ENCODE measurements around the gene OSBPL2. TPM values are rescaled to one million over a fixed set of nuclear protein-coding genes. Genes with fewer than 3 reads are reported as not detected.

OSBPL2 gene
- total RNA-seq, 1 experiment from 2014 or later: 115 TPM

DNA sequence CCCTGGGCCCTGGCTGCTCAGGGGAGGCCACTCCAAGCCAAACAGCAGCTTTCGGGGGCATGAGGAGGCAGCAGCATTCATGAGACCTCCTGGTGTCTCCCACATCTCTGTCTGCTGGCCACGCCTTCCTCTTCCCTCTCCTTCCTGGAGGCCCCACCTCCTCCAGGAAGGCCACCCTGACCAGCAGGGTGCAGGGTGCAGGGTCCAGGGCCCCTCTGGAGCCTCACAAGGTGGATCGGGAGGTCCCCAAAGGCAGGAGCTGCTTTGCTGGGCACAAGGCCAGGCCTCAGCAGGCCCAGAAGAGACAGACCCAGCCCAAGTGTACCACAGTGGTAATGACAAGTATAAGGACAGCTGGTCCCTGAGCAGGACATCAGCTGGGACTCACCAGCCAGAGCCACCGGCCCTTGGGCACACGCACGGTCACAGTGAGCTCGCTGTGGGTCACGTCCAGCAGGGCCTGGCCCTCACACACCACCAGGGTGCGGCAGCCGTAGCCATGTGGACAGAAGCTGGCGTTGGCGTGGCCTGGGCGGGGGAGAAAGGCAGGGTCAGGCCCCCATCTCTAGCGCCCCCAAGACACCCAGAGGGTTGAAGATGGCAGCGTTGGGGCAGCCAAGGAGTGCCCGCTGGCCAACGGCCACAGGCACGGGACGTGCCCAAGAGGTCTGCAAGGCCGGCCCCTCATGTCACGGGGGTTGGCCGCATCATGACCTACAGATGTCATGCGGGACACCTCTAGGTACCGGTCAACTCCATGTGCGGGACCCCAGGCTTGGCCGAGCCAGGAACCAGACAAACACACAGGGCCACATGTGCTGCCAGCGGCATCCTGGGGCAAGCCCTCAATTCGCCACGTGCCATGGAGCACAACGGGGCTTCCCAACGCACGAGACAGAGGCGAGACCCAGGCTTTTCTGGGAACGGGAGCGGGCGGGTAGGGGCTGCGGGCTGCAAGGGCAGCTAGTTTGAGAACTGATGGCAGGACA, 91.4 kb downstream of the OSBPL2 start:
- Mint-ChIP-seq H3K27me3 (ENCODE audit: unreplicated experiment) (no peaks in the 10 kb centered on the region), H3K9me3 (ENCODE audit: low read depth, unreplicated experiment) (no peaks in the 10 kb centered on the region), H3K4me3 (ENCODE audit: low read depth, unreplicated experiment) (no peak overlapping the region), H3K4me1 (ENCODE audit: low read depth, unreplicated experiment) (no peaks in the 10 kb centered on the region), H3K27ac (ENCODE audit: unreplicated experiment) (no peak overlapping the region), H3K36me3 (ENCODE audit: insufficient read depth, unreplicated experiment) (peaks cover 92% of the 10 kb centered on the region)
- CTCF ChIA-PET: interaction anchor here (0.6 to 2.9 kb wide), 2 partner anchors 53 to 1426 kb away, joined by 8 to 14 read pairs; no protein-coding TSS in a partner anchor
- TF ChIP-seq CTCF (IDR thresholded peaks at IDR 0.05; ENCODE audit: unreplicated experiment): peak; percentile 13
- no peak for DNase-seq
- intact Hi-C loops (cut with micrococcal nuclease; ENCODE audit: unreplicated experiment): no loop called here
- BruUV-seq (replicated peaks): no TSS peak

DNA sequence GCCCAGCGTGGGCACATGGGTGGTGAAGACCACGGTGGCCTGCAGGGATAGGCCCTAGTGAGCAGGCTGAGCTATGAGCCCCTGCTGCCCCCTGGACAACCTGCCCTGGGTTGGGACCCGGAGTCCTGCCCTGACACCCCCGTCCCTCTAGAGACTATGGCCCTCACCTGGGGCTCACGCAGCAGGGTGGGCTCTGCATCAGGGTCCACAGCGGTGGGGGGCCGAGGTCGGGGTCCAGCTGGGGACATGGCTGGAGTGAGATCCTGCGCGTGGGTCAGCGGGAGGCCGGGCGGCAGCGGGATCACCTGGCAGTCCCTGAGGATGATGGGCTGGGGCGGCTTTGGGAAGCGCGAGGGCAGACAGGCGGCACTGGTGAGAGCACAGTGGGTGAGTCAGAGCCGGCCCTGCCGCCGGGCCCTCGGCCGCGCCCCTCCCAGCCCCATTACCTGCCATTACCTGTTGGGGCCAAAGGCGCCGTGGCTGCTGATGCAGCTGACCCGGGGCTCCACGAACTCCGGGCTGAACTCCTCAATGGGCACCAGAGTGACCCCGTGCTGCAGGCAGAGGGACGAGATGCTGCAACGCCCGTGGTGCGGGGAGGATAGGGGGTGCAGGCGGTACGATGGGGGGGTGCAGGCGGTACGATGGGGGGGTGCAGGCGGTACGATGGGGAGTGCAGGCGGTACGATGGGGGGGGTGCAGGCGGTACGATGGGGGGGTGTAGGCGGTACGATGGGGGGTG, 92.4 kb downstream of the OSBPL2 start:
- CTCF ChIA-PET: no interaction called here
- no peak for TF ChIP-seq CTCF (IDR thresholded peaks at IDR 0.05; ENCODE audit: unreplicated experiment)
- Mint-ChIP-seq H3K27ac (ENCODE audit: unreplicated experiment) (no peak overlapping the region), H3K4me3 (ENCODE audit: low read depth, unreplicated experiment) (no peak overlapping the region), H3K36me3 (ENCODE audit: insufficient read depth, unreplicated experiment) (peaks cover 88% of the 10 kb centered on the region), H3K4me1 (ENCODE audit: low read depth, unreplicated experiment) (no peaks in the 10 kb centered on the region), H3K9me3 (ENCODE audit: low read depth, unreplicated experiment) (no peaks in the 10 kb centered on the region), H3K27me3 (ENCODE audit: unreplicated experiment) (no peaks in the 10 kb centered on the region)
- BruUV-seq (replicated peaks): TSS peak; percentile 8
- intact Hi-C loops (cut with micrococcal nuclease; ENCODE audit: unreplicated experiment): no loop called here
- DNase-seq: no peak

DNA sequence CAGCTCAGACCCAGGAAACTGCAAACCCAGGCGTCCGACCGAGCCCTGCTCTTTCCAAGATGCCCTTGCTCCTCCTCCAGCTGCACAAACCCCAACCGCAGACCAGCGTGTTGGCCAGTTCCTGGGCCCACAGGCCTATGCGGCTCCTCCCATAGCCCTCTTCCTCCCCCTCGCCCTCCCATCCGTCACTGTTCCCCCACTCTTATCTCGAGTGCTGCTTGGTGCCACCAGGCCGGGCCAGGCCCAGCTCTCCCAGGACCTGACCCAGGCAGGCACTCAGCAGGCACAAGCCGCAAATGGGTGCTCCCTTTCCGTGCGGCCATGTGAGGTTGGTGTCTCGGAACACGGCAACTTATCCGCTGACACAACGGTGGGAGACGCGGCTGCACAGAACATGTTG, 93.0 kb downstream of the OSBPL2 start:
- CTCF ChIA-PET: no interaction called here
- no TSS peak for BruUV-seq (replicated peaks)
- H3K4me1 Mint-ChIP-seq (ENCODE audit: low read depth, unreplicated experiment): no peaks in the 10 kb centered on the region
- H3K4me3 Mint-ChIP-seq (ENCODE audit: low read depth, unreplicated experiment): no peak overlapping the region
- H3K27ac Mint-ChIP-seq (ENCODE audit: unreplicated experiment): no peak overlapping the region
- no peaks in the 10 kb centered on the region for H3K9me3 Mint-ChIP-seq (ENCODE audit: low read depth, unreplicated experiment)
- intact Hi-C loops (cut with micrococcal nuclease; ENCODE audit: unreplicated experiment): no loop called here
- no peaks in the 10 kb centered on the region for H3K27me3 Mint-ChIP-seq (ENCODE audit: unreplicated experiment)
- H3K36me3 Mint-ChIP-seq (ENCODE audit: insufficient read depth, unreplicated experiment): peaks cover 87% of the 10 kb centered on the region
- TF ChIP-seq CTCF (IDR thresholded peaks at IDR 0.05; ENCODE audit: unreplicated experiment): no peak
- no peak for DNase-seq

DNA sequence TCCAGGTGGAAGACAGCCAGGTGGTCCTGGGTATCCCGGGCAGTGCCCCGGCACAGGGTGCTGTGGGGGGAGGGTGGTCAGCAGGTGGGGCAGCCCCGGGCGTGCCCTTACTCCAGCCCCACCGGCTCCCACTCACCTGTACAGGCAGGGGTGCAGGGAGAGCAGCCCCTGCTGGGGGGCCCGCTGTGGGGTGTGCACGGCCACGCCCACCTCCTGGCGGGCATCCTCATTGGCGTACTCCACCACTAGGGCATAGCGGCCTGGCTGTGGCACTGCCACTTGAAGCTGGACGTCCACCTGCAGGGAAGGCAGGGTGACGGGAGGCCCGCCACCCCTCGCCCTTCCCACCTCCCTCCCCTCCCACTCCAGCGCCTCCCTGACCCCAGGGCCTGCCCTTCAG, 94.1 kb downstream of the OSBPL2 start:
- Mint-ChIP-seq H3K27me3 (ENCODE audit: unreplicated experiment) (no peaks in the 10 kb centered on the region), H3K27ac (ENCODE audit: unreplicated experiment) (no peak overlapping the region), H3K9me3 (ENCODE audit: low read depth, unreplicated experiment) (no peaks in the 10 kb centered on the region), H3K36me3 (ENCODE audit: insufficient read depth, unreplicated experiment) (peaks cover 87% of the 10 kb centered on the region), H3K4me1 (ENCODE audit: low read depth, unreplicated experiment) (no peaks in the 10 kb centered on the region), H3K4me3 (ENCODE audit: low read depth, unreplicated experiment) (no peak overlapping the region)
- CTCF ChIA-PET: no interaction called here
- no TSS peak for BruUV-seq (replicated peaks)
- DNase-seq: no peak
- intact Hi-C loops (cut with micrococcal nuclease; ENCODE audit: unreplicated experiment): no loop called here
- peak; percentile 19 for TF ChIP-seq CTCF (IDR thresholded peaks at IDR 0.05; ENCODE audit: unreplicated experiment)

All from Calu3 (cell line).